Measurements from ENCODE around the gene SPATA33. TPM values are rescaled to one million over a fixed set of nuclear protein-coding genes. Genes with fewer than 3 reads are reported as not detected.

Gene SPATA33
- total RNA-seq, 1 experiment from 2014 or later: 12.0 TPM

DNA sequence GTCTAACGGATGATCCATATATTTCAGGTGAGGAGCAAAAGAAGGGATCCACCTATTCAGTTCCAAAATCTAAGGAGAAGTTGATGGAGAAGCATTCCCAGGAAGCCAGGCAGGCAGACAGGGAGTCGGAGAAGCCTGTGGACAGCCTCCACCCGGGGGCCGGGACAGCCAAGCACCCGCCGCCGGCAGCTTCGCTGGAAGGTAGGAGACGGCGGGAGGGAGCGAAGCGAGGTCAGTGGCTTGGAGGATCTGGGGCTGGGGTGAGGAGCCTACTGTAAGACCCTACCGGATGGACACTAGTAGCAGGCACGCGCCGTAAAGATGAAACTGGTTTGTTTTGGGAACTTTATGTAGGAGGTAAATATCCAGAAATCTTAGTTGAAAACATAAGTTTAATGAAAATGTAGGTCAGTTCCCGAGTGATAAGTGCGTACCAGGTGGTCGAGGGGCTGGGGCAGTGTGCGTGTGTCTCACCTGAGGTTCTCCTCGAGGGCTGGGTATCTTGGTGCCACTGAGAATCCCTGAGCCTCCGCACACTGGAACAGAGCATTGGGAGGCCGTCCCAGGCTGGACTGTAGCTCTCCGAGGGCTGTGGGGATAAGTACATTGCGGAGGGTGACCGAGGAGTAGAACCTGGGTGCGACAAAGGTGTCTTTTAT is 714 bp downstream of the SPATA33 start:
- peaks cover 12% of the 10 kb centered on the region for H3K9me3 Mint-ChIP-seq
- H3K36me3 Mint-ChIP-seq: peaks cover 44% of the 10 kb centered on the region
- POLR2A ChIA-PET: interaction anchor here (1.0 kb wide), 1 partner anchor 53 kb away, joined by 3 read pairs; no protein-coding TSS in a partner anchor
- H3K4me3 Mint-ChIP-seq: peak overlapping the region; percentile 86
- peaks cover 6% of the 10 kb centered on the region for H3K4me1 Mint-ChIP-seq
- TF ChIP-seq, protein P1, sequence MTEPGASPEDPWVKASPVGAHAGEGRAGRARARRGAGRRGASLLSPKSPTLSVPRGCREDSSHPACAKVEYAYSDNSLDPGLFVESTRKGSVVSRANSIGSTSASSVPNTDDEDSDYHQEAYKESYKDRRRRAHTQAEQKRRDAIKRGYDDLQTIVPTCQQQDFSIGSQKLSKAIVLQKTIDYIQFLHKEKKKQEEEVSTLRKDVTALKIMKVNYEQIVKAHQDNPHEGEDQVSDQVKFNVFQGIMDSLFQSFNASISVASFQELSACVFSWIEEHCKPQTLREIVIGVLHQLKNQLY (CRISPR knock-in tag; IDR thresholded peaks at IDR 0.05): no peak
- 0 out of 2 replicates have a peak, but pooled peaks have one; percentile 9 for TF ChIP-seq ZNF232 (CRISPR knock-in tag; IDR thresholded peaks at IDR 0.05)
- no peak for TF ChIP-seq EMX1 (CRISPR knock-in tag; IDR thresholded peaks at IDR 0.05)
- no peak for TF ChIP-seq SOX15 (CRISPR knock-in tag; IDR thresholded peaks at IDR 0.05)
- TF ChIP-seq, protein P2, sequence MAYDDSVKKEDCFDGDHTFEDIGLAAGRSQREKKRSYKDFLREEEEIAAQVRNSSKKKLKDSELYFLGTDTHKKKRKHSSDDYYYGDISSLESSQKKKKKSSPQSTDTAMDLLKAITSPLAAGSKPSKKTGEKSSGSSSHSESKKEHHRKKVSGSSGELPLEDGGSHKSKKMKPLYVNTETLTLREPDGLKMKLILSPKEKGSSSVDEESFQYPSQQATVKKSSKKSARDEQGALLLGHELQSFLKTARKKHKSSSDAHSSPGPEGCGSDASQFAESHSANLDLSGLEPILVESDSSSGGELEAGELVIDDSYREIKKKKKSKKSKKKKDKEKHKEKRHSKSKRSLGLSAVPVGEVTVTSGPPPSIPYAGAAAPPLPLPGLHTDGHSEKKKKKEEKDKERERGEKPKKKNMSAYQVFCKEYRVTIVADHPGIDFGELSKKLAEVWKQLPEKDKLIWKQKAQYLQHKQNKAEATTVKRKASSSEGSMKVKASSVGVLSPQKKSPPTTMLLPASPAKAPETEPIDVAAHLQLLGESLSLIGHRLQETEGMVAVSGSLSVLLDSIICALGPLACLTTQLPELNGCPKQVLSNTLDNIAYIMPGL (CRISPR knock-in tag; IDR thresholded peaks at IDR 0.05): no peak
- DNase-seq (ENCODE audit: low spot score) (no peak), ATAC-seq (peak; percentile 27)
- H3K27ac Mint-ChIP-seq: no peak overlapping the region
- CTCF ChIA-PET: interaction anchor here (0.6 to 1.5 kb wide), 6 partner anchors 13 to 101 kb away, joined by 3 to 5 read pairs (median 4); no protein-coding TSS in a partner anchor
- no peaks in the 10 kb centered on the region for H3K27me3 Mint-ChIP-seq (ENCODE audit: low read depth)

DNA sequence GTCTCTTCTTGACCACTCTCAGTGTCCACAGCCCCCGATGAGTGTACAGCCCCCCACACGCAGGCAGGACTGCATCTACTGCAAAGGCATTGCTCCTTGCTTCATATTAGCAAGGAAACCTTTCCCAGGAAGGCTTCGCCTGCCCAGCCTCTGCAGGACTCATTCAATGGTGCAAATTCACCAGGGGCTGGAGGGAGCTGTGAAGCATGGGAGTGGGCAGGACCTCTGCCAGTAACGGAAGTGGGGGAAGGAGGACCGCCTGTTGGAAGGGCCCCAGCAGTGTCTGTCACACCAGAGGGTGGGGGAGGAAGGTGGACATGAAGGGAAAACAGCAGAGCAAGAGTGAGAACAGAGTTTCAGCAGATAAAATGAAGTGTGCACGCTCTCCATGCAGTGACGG is 2.5 kb downstream of the SPATA33 start:
- Mint-ChIP-seq H3K9me3 (peaks cover 21% of the 10 kb centered on the region), H3K4me1 (peaks cover 6% of the 10 kb centered on the region), H3K4me3 (no peak overlapping the region; the same call in 1 of the 2 replicates), H3K36me3 (peaks cover 60% of the 10 kb centered on the region), H3K27me3 (ENCODE audit: low read depth) (no peaks in the 10 kb centered on the region), H3K27ac (no peak overlapping the region)
- ATAC-seq: no peak
- DNase-seq (ENCODE audit: low spot score): no peak
- TF ChIP-seq RELA (CRISPR knock-in tag; IDR thresholded peaks at IDR 0.05; ENCODE audit: borderline replicate concordance): no peak
- TF ChIP-seq, protein P3, sequence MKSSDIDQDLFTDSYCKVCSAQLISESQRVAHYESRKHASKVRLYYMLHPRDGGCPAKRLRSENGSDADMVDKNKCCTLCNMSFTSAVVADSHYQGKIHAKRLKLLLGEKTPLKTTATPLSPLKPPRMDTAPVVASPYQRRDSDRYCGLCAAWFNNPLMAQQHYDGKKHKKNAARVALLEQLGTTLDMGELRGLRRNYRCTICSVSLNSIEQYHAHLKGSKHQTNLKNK (CRISPR knock-in tag; IDR thresholded peaks at IDR 0.05): no peak
- TF ChIP-seq, protein P4, sequence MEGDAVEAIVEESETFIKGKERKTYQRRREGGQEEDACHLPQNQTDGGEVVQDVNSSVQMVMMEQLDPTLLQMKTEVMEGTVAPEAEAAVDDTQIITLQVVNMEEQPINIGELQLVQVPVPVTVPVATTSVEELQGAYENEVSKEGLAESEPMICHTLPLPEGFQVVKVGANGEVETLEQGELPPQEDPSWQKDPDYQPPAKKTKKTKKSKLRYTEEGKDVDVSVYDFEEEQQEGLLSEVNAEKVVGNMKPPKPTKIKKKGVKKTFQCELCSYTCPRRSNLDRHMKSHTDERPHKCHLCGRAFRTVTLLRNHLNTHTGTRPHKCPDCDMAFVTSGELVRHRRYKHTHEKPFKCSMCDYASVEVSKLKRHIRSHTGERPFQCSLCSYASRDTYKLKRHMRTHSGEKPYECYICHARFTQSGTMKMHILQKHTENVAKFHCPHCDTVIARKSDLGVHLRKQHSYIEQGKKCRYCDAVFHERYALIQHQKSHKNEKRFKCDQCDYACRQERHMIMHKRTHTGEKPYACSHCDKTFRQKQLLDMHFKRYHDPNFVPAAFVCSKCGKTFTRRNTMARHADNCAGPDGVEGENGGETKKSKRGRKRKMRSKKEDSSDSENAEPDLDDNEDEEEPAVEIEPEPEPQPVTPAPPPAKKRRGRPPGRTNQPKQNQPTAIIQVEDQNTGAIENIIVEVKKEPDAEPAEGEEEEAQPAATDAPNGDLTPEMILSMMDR (IDR thresholded peaks at IDR 0.05): no peak
- TF ChIP-seq HMGA2 (CRISPR knock-in tag; IDR thresholded peaks at IDR 0.05): no peak
- TF ChIP-seq, protein P5, sequence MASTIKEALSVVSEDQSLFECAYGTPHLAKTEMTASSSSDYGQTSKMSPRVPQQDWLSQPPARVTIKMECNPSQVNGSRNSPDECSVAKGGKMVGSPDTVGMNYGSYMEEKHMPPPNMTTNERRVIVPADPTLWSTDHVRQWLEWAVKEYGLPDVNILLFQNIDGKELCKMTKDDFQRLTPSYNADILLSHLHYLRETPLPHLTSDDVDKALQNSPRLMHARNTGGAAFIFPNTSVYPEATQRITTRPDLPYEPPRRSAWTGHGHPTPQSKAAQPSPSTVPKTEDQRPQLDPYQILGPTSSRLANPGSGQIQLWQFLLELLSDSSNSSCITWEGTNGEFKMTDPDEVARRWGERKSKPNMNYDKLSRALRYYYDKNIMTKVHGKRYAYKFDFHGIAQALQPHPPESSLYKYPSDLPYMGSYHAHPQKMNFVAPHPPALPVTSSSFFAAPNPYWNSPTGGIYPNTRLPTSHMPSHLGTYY (CRISPR knock-in tag; IDR thresholded peaks at IDR 0.05): no peak
- TF ChIP-seq CREM (CRISPR knock-in tag; IDR thresholded peaks at IDR 0.05): no peak
- TF ChIP-seq, protein P6, sequence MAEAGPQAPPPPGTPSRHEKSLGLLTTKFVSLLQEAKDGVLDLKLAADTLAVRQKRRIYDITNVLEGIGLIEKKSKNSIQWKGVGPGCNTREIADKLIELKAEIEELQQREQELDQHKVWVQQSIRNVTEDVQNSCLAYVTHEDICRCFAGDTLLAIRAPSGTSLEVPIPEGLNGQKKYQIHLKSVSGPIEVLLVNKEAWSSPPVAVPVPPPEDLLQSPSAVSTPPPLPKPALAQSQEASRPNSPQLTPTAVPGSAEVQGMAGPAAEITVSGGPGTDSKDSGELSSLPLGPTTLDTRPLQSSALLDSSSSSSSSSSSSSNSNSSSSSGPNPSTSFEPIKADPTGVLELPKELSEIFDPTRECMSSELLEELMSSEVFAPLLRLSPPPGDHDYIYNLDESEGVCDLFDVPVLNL (CRISPR knock-in tag; IDR thresholded peaks at IDR 0.05; ENCODE audit: borderline replicate concordance, low read depth): no peak
- TF ChIP-seq JUN (CRISPR knock-in tag; IDR thresholded peaks at IDR 0.05): no peak
- no peak for TF ChIP-seq GRHL2 (CRISPR knock-in tag; IDR thresholded peaks at IDR 0.05; ENCODE audit: insufficient replicate concordance, severe bottlenecking)
- no peak for TF ChIP-seq GTF2I (CRISPR knock-in tag; conservative IDR thresholded peaks at IDR 0.05)
- TF ChIP-seq, protein P7, sequence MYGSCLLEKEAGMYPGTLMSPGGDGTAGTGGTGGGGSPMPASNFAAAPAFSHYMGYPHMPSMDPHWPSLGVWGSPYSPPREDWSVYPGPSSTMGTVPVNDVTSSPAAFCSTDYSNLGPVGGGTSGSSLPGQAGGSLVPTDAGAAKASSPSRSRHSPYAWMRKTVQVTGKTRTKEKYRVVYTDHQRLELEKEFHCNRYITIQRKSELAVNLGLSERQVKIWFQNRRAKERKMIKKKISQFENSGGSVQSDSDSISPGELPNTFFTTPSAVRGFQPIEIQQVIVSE (CRISPR knock-in tag; IDR thresholded peaks at IDR 0.05; ENCODE audit: borderline replicate concordance): no peak
- TF ChIP-seq FOXJ3 (CRISPR knock-in tag; IDR thresholded peaks at IDR 0.05; ENCODE audit: borderline replicate concordance): no peak
- TF ChIP-seq, protein P8, sequence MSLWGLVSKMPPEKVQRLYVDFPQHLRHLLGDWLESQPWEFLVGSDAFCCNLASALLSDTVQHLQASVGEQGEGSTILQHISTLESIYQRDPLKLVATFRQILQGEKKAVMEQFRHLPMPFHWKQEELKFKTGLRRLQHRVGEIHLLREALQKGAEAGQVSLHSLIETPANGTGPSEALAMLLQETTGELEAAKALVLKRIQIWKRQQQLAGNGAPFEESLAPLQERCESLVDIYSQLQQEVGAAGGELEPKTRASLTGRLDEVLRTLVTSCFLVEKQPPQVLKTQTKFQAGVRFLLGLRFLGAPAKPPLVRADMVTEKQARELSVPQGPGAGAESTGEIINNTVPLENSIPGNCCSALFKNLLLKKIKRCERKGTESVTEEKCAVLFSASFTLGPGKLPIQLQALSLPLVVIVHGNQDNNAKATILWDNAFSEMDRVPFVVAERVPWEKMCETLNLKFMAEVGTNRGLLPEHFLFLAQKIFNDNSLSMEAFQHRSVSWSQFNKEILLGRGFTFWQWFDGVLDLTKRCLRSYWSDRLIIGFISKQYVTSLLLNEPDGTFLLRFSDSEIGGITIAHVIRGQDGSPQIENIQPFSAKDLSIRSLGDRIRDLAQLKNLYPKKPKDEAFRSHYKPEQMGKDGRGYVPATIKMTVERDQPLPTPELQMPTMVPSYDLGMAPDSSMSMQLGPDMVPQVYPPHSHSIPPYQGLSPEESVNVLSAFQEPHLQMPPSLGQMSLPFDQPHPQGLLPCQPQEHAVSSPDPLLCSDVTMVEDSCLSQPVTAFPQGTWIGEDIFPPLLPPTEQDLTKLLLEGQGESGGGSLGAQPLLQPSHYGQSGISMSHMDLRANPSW (CRISPR knock-in tag; conservative IDR thresholded peaks at IDR 0.05; ENCODE audit: low read depth): no peak
- no peak for TF ChIP-seq PRRX2 (CRISPR knock-in tag; IDR thresholded peaks at IDR 0.05)
- TF ChIP-seq EMX1 (CRISPR knock-in tag; IDR thresholded peaks at IDR 0.05): no peak
- no peak for TF ChIP-seq SOX15 (CRISPR knock-in tag; IDR thresholded peaks at IDR 0.05)
- TF ChIP-seq, protein P9, sequence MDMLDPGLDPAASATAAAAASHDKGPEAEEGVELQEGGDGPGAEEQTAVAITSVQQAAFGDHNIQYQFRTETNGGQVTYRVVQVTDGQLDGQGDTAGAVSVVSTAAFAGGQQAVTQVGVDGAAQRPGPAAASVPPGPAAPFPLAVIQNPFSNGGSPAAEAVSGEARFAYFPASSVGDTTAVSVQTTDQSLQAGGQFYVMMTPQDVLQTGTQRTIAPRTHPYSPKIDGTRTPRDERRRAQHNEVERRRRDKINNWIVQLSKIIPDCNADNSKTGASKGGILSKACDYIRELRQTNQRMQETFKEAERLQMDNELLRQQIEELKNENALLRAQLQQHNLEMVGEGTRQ (CRISPR knock-in tag; IDR thresholded peaks at IDR 0.05): no peak
- TF ChIP-seq ZNF232 (CRISPR knock-in tag; IDR thresholded peaks at IDR 0.05): no peak
- no peak for TF ChIP-seq IRF2 (CRISPR knock-in tag; IDR thresholded peaks at IDR 0.05; ENCODE audit: borderline replicate concordance, low read depth)
- CTCF ChIA-PET: no interaction called here
- POLR2A ChIA-PET: no interaction called here

Measured in WTC11 (cell line).